GM12878 (cell line): Measurements from ENCODE around the gene HEBP1. TPM values are rescaled to one million over a fixed set of nuclear protein-coding genes. Genes with fewer than 3 reads are reported as not detected.

Source experiments
- ATAC-seq: fragments of 200-7000 bp; cut with Tn5 transposase; 3 replicates; pipeline ENCODE4 v1.9.1; 2020; ENCODE audit warnings: mild to moderate bottlenecking, moderate library complexity
- BruUV-seq: library from RNA; stranded (reverse); fragments of 400-500 nt; replicated peaks from 2 replicates; lab custom pipeline; 2021; lab: Mats Ljungman, UMichigan
- CTCF ChIA-PET: fragments of 300-600 bp; sonication (Branson Sonifier 250); formaldehyde crosslinking; extraction: SDS; loops from one replicate; lab custom pipeline; 2021; ENCODE audit warnings: inconsistent platforms; lab: Yijun Ruan, JAX
- POLR2A ChIA-PET: fragments of 350-600 bp; formaldehyde crosslinking; extraction: SDS; loops from one replicate; lab custom pipeline; 2021; ENCODE audit warnings: inconsistent platforms; lab: Charles Lee
- RAD21 ChIA-PET: fragments of 300-600 bp; sonication (Branson Sonifier 250); formaldehyde crosslinking; loops from one replicate; lab custom pipeline; 2023; ENCODE audit warnings: antibody characterized with exemption; ENCODE audit not compliant: unreplicated experiment; lab: Charles Lee
- SMC1A ChIA-PET: fragments of 300-600 bp; sonication (Branson Sonifier 250); formaldehyde crosslinking; loops from one replicate; lab custom pipeline; 2023; ENCODE audit not compliant: unreplicated experiment, uncharacterized antibody; lab: Charles Lee
- DNase-seq: peaks from one replicate; pipeline ENCODE4 v3.0.0-alpha.2; 2011; ENCODE audit warnings: low read depth, low spot score
- FAIRE-seq: peaks from 3 replicates; lab custom pipeline; 2011; peaks lifted over from hg19 to GRCh38; lab: Jason Lieb, UNC
- H2AFZ ChIP-seq: 2 replicates; pipeline ENCODE4 v1.6.0; 2011; ENCODE audit warnings: low read depth, low read length, control low read depth; ENCODE audit not compliant: control insufficient read depth
- H3K27ac ChIP-seq: 2 replicates; pipeline ENCODE4 v1.5.1; 2011; ENCODE audit warnings: control low read depth; ENCODE audit not compliant: control insufficient read depth, insufficient read depth
- H3K27me3 ChIP-seq, 2 experiments: replicated peaks in 1 of 2; 2 replicates each; pipeline versions ENCODE4 v1.6.0 to v1.6.1; 2011; ENCODE audit warnings: low read length in 1 of 2; ENCODE audit not compliant: control insufficient read depth in 2 of 2, insufficient read depth in 2 of 2
- H3K36me3 ChIP-seq, 2 experiments: 2 replicates each; pipeline ENCODE4 v1.5.1; 2011; ENCODE audit warnings: low read length in 1 of 2; ENCODE audit not compliant: control insufficient read depth in 2 of 2, insufficient read depth in 2 of 2
- H3K4me1 ChIP-seq: 2 replicates; pipeline ENCODE4 v1.6.1; 2011; ENCODE audit warnings: mild to moderate bottlenecking, low read length, moderate library complexity, mixed read lengths; ENCODE audit not compliant: control insufficient read depth, insufficient read depth
- H3K4me2 ChIP-seq: 2 replicates; pipeline ENCODE4 v1.6.0; 2011; ENCODE audit warnings: control low read depth; ENCODE audit not compliant: control insufficient read depth, insufficient read depth
- H3K4me3 ChIP-seq: fragments of 200-600 bp; sonication (generic); 2 replicates; pipeline ENCODE4 v1.5.1; 2016
- H3K79me2 ChIP-seq: 2 replicates; pipeline ENCODE4 v1.6.0; 2011; ENCODE audit warnings: low read length; ENCODE audit not compliant: control insufficient read depth, insufficient read depth
- H3K9ac ChIP-seq: 2 replicates; pipeline ENCODE4 v1.8.0; 2011; ENCODE audit warnings: low read length, control low read depth, mixed read lengths; ENCODE audit not compliant: control insufficient read depth, insufficient read depth
- H3K9me3 ChIP-seq: replicated peaks from 3 replicates; pipeline ENCODE4 v1.5.1; 2011; ENCODE audit warnings: mild to moderate bottlenecking, low read length; ENCODE audit not compliant: control insufficient read depth, insufficient read depth
- H4K20me1 ChIP-seq: 2 replicates; pipeline ENCODE4 v1.6.0; 2011; ENCODE audit not compliant: control insufficient read depth, insufficient read depth
- CHD1 ChIP-seq: IDR thresholded peaks from 2 replicates; pipeline ENCODE4 v1.6.1; 2012; ENCODE audit warnings: low read depth, low read length, improper control_type of control experiment
- CREB1 ChIP-seq: IDR thresholded peaks from 2 replicates; pipeline ENCODE4 v1.6.1; 2012; ENCODE audit warnings: low read depth, mild to moderate bottlenecking, inconsistent platforms
- EP300 ChIP-seq, 2 experiments: fragments of 150-350 bp in 1 of 2; IDR thresholded peaks; 2 replicates each; pipeline ENCODE4 v1.6.1; 2011 to 2012; ENCODE audit warnings: low read depth in 2 of 2, low read length in 2 of 2, borderline replicate concordance in 1 of 2, improper control_type of control experiment in 1 of 2, inconsistent platforms in 1 of 2; ENCODE audit not compliant: control insufficient read depth in 1 of 2
- ETV6 ChIP-seq, 2 experiments: fragments of 450-650 bp in 1 of 2; IDR thresholded peaks in 1 of 2; conservative IDR thresholded peaks in 1 of 2; 2 replicates each; pipeline ENCODE4 v1.6.1; 2014; ENCODE audit warnings: antibody characterized with exemption in 1 of 2, borderline replicate concordance in 1 of 2, low read depth in 1 of 2, mild to moderate bottlenecking in 1 of 2, moderate library complexity in 1 of 2
- FOXK2 ChIP-seq: fragments of 450-650 bp; IDR thresholded peaks from 2 replicates; pipeline ENCODE4 v1.6.1; 2017; ENCODE audit warnings: mild to moderate bottlenecking, moderate library complexity
- GABPA ChIP-seq: IDR thresholded peaks from 2 replicates; pipeline ENCODE4 v1.6.1; 2014; ENCODE audit warnings: antibody characterized with exemption, low read depth, mild to moderate bottlenecking, inconsistent platforms
- KAT2A ChIP-seq: conservative IDR thresholded peaks from 2 replicates; pipeline ENCODE4 v1.6.1; 2011; ENCODE audit warnings: low read depth, low read length; ENCODE audit not compliant: control insufficient read depth
- NFYA ChIP-seq: IDR thresholded peaks from 2 replicates; pipeline ENCODE4 v1.6.1; 2011; ENCODE audit warnings: low read depth, mild to moderate bottlenecking, low read length, improper control_type of control experiment, borderline replicate concordance
- PAX5 ChIP-seq: IDR thresholded peaks from 2 replicates; pipeline ENCODE4 v1.6.1; 2011; ENCODE audit warnings: low read depth, low read length, borderline replicate concordance
- RB1 ChIP-seq: fragments of 450-650 bp; formaldehyde crosslinking; IDR thresholded peaks from 2 replicates; pipeline ENCODE4 v1.6.1; 2017; ENCODE audit warnings: mild to moderate bottlenecking, borderline replicate concordance
- WGBS: methylation state at CpG from one replicate; pipeline ENCODE4 v1.1.6; 2016; ENCODE audit warnings: low lambda C conversion rate; ENCODE audit not compliant: insufficient replicate concordance, insufficient coverage; ENCODE audit errors: missing lambda C conversion rate; 5-methylcytosine and 5-hydroxymethylcytosine counted together
- in situ Hi-C: fragments of 300-500 bp; cut with MboI; formaldehyde crosslinking; loops from 9 replicates; pipeline ENCODE4 v1.14.3; 2018; ENCODE audit warnings: mixed read lengths
- intact Hi-C: fragments of 100-400 bp; cut with micrococcal nuclease; formaldehyde crosslinking; loops from one replicate; pipeline ENCODE4 v1.14.2; 2022; ENCODE audit not compliant: unreplicated experiment
- polyA plus RNA-seq, 11 experiments: library from polyadenylated mRNA; depleted of rRNA in 4 of 11; unstranded in 6 of 11; stranded (reverse) in 5 of 11; fragments of >200 nt; fragmentation: Nextera tagmentation in 4 of 11; fragmentation: Illumina TruSeq in 1 of 11; extraction: Ambion mirVana in 4 of 11; extraction: Trizol in 1 of 11; gene quantifications; 1 replicate in 1 of 11; 2 replicates in 10 of 11; pipeline versions ENCODE4 v1.2.1 to v1.2.3, GENCODE V29; 2011 to 2016; ENCODE audit warnings: inconsistent platforms in 2 of 11, missing spikeins in 2 of 11, low read depth in 1 of 11
- total RNA-seq, 4 experiments: library from RNA; depleted of rRNA in 3 of 4; stranded (reverse); fragments of >200 nt in 3 of 4; fragmentation: Illumina TruSeq in 1 of 4; extraction: Trizol in 1 of 4; gene quantifications; 2 replicates each; pipeline versions ENCODE4 v1.2.1 to v1.2.3, GENCODE V29; 2013 to 2021
- TF ChIP-seq, protein P1 (sequence below): fragments of 450-650 bp; IDR thresholded peaks from 2 replicates; pipeline ENCODE4 v1.6.1; 2014; ENCODE audit warnings: mild to moderate bottlenecking

HEBP1 gene
- total and polyA plus RNA-seq, 10 of the 15 experiments (the other 5 are each of a cell fraction or from before 2014, with no cell fraction given) = 0.07 to 0.32 (median 0.18) TPM; not detected in 5

DNA sequence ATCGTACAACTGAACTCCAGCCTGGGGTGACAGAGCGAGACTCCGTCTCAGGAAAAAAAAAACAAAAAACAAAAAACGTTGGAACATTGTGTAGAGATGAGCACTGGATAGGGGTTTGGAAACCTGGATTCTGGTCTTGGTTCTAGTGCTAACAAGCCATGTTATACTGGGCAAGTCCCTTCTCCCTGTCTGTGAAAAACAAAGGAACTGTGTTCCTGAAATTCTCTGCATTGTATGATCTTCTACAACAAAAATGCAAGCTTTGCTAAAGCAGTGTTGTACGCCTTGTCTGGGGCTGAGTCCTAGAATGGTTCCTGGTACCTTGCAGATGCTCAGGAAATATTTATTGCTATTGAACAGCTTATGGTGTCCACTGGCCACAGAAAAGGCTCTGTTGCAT is 61.5 kb downstream of the HEBP1 start:
- in situ Hi-C loops = no loop called here
- Histone ChIP-seq H3K27ac (no peak overlapping the region), H3K4me2 (no peak overlapping the region), H3K79me2 (no peaks in the 10 kb centered on the region), H2AFZ (no peak overlapping the region), H3K9ac (no peak overlapping the region), H3K4me3 (no peak overlapping the region), H3K9me3 (no peaks in the 10 kb centered on the region), H3K4me1 (no peaks in the 10 kb centered on the region), H4K20me1 (no peaks in the 10 kb centered on the region), H3K27me3 (peaks cover 0 to 1% of the 10 kb centered on the region in 2 experiments; a peak in 1 of 4 replicates), H3K36me3 (no peaks in the 10 kb centered on the region)
- ChIA-PET CTCF (no interaction called here), POLR2A (no interaction called here), SMC1A (no interaction called here), RAD21 (no interaction called here)
- DNase-seq = no peak
- intact Hi-C loops = no loop called here
- ATAC-seq = no peak
- BruUV-seq = no TSS peak
- TF ChIP-seq, protein P1, sequence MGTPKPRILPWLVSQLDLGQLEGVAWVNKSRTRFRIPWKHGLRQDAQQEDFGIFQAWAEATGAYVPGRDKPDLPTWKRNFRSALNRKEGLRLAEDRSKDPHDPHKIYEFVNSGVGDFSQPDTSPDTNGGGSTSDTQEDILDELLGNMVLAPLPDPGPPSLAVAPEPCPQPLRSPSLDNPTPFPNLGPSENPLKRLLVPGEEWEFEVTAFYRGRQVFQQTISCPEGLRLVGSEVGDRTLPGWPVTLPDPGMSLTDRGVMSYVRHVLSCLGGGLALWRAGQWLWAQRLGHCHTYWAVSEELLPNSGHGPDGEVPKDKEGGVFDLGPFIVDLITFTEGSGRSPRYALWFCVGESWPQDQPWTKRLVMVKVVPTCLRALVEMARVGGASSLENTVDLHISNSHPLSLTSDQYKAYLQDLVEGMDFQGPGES = no peak
- WGBS = 74% methylated on average over 5 of the region's 5 CpGs
- FAIRE-seq = no peak

DNA sequence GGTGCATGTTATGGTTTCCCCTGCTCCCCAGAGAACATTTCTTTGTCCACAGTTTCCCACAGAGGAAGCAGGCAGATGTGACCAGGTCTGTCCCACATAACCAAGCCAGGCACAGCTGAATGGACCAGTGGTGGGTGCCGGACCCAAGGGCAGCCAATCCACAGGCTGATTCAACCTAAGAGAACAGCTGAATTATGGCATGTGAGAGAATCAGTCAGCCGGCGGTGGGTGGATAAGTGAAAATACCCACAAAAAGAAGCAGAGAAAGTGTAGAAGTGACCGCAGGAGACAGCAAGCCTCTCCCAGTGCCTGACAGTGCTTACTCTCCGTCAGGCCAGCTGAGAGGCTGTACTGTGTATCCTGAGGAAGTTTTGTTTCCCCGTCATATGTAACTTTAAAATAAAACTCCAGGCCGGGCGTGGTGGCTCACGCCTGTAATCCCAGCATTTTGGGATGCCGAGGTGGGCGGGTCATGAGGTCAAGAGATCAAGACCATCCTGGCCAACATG is 63.0 kb downstream of the HEBP1 start:
- ChIA-PET CTCF (no interaction called here), RAD21 (no interaction called here), SMC1A (no interaction called here), POLR2A (no interaction called here)
- no peak for ATAC-seq
- no TSS peak for BruUV-seq
- H3K9me3 ChIP-seq = no peaks in the 10 kb centered on the region
- H3K27ac ChIP-seq = no peak overlapping the region
- no peak overlapping the region for H2AFZ ChIP-seq
- H3K79me2 ChIP-seq = no peaks in the 10 kb centered on the region
- intact Hi-C loops (no loop called here), in situ Hi-C loops (no loop called here)
- no peak for FAIRE-seq
- H3K9ac ChIP-seq = no peak overlapping the region
- no peak overlapping the region for H3K4me3 ChIP-seq
- H3K4me2 ChIP-seq = no peak overlapping the region
- no peaks in the 10 kb centered on the region for H3K4me1 ChIP-seq
- no peak for DNase-seq
- H3K27me3 ChIP-seq = peaks cover 0 to 1% of the 10 kb centered on the region in 2 experiments; a peak in 1 of 4 replicates
- 76% methylated on average over 11 of the region's 11 CpGs for WGBS
- H3K36me3 ChIP-seq = no peaks in the 10 kb centered on the region
- no peaks in the 10 kb centered on the region for H4K20me1 ChIP-seq
- no peak for TF ChIP-seq EP300 (IDR thresholded peaks at IDR 0.05; ENCODE audit: borderline replicate concordance in 1 of 2, control insufficient read depth in 1 of 2, low read depth in 2 of 2, low read length in 2 of 2)
- no peak for TF ChIP-seq CHD1
- TF ChIP-seq, protein P1 = no peak
- no peak for TF ChIP-seq CREB1
- TF ChIP-seq KAT2A = no peak
- no peak for TF ChIP-seq GABPA
- TF ChIP-seq ETV6 (conservative IDR thresholded peaks at IDR 0.05 in 1 of 2, IDR thresholded peaks at IDR 0.05 in 1 of 2; ENCODE audit: borderline replicate concordance in 1 of 2, low read depth in 1 of 2) = no peak
- no peak for TF ChIP-seq NFYA
- no peak for TF ChIP-seq FOXK2
- TF ChIP-seq RB1 = no peak
- TF ChIP-seq PAX5 = no peak
